ENCODE data around the gene CYP19A1. TPM values are rescaled to one million over a fixed set of nuclear protein-coding genes. Genes with fewer than 3 reads are reported as not detected.

Gene CYP19A1
- total and polyA plus RNA-seq, 4 donors = 0.03 to 124 (median 0.50) TPM; not detected in 1

DNA sequence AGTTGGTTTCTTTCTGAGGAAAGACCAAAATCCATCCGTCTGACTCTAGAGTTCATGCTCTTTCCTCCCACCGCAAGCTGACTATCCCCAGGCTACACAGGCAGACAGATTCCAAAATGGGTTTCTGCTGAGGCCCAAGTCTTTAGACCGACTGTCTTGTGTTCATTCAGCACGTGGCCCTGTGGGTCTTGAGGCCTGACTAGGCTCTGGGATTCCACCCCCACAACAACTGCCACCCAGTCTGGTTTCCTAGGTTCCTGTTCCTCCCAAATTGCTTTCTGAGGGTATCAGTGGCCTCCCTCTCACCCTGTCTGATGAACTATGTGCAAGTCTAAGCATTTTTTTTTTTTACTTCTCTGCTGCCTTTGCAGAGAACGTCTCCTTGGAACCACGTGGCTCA is 67.7 kb downstream of the CYP19A1 start:
- no peak overlapping the region for H3K9ac ChIP-seq (ENCODE audit: low read depth in 1 of 2, low read length in 2 of 2)
- H3K4me3 ChIP-seq (ENCODE audit: low read depth in 1 of 3, low read length in 3 of 3) = no peak overlapping the region
- DNase-seq (ENCODE audit: low spot score) = no peak
- H3K9me3 ChIP-seq (ENCODE audit: control insufficient read depth in 4 of 4, low read length in 3 of 4) = peaks cover 0 to 3% (median 0%) of the 10 kb centered on the region in 4 donors
- H3K27me3 ChIP-seq (ENCODE audit: control insufficient read depth in 4 of 4, insufficient read depth in 4 of 4, low read length in 3 of 4) = peaks cover 0 to 6% (median 5%) of the 10 kb centered on the region in 4 donors
- TF ChIP-seq RXRA (IDR thresholded peaks at IDR 0.05) (no peak), RAD21 (IDR thresholded peaks at IDR 0.05) (no peak), FOXA1 (IDR thresholded peaks at IDR 0.05) (no peak), YY1 (IDR thresholded peaks at IDR 0.05) (no peak), HNF4A (conservative IDR thresholded peaks at IDR 0.05) (no peak), NR2F2 (IDR thresholded peaks at IDR 0.05) (no peak), HNF4G (IDR thresholded peaks at IDR 0.05) (no peak), JUND (IDR thresholded peaks at IDR 0.05) (no peak), TAF1 (conservative IDR thresholded peaks at IDR 0.05) (no peak), FOXA2 (IDR thresholded peaks at IDR 0.05) (no peak), EGR1 (IDR thresholded peaks at IDR 0.05; ENCODE audit: low read depth in 2 of 2) (no peak), GABPA (IDR thresholded peaks at IDR 0.05 in 1 of 2, conservative IDR thresholded peaks at IDR 0.05 in 1 of 2) (no peak)
- TF ChIP-seq, protein P1, sequence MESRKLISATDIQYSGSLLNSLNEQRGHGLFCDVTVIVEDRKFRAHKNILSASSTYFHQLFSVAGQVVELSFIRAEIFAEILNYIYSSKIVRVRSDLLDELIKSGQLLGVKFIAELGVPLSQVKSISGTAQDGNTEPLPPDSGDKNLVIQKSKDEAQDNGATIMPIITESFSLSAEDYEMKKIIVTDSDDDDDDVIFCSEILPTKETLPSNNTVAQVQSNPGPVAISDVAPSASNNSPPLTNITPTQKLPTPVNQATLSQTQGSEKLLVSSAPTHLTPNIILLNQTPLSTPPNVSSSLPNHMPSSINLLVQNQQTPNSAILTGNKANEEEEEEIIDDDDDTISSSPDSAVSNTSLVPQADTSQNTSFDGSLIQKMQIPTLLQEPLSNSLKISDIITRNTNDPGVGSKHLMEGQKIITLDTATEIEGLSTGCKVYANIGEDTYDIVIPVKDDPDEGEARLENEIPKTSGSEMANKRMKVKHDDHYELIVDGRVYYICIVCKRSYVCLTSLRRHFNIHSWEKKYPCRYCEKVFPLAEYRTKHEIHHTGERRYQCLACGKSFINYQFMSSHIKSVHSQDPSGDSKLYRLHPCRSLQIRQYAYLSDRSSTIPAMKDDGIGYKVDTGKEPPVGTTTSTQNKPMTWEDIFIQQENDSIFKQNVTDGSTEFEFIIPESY (IDR thresholded peaks at IDR 0.05) = no peak
- TF ChIP-seq, protein P2, sequence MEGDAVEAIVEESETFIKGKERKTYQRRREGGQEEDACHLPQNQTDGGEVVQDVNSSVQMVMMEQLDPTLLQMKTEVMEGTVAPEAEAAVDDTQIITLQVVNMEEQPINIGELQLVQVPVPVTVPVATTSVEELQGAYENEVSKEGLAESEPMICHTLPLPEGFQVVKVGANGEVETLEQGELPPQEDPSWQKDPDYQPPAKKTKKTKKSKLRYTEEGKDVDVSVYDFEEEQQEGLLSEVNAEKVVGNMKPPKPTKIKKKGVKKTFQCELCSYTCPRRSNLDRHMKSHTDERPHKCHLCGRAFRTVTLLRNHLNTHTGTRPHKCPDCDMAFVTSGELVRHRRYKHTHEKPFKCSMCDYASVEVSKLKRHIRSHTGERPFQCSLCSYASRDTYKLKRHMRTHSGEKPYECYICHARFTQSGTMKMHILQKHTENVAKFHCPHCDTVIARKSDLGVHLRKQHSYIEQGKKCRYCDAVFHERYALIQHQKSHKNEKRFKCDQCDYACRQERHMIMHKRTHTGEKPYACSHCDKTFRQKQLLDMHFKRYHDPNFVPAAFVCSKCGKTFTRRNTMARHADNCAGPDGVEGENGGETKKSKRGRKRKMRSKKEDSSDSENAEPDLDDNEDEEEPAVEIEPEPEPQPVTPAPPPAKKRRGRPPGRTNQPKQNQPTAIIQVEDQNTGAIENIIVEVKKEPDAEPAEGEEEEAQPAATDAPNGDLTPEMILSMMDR (IDR thresholded peaks at IDR 0.05; ENCODE audit: low read depth, low read length, missing input control) = no peak
- TF ChIP-seq, protein P3, sequence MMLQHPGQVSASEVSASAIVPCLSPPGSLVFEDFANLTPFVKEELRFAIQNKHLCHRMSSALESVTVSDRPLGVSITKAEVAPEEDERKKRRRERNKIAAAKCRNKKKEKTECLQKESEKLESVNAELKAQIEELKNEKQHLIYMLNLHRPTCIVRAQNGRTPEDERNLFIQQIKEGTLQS (IDR thresholded peaks at IDR 0.05) = no peak
- TF ChIP-seq, protein P4, sequence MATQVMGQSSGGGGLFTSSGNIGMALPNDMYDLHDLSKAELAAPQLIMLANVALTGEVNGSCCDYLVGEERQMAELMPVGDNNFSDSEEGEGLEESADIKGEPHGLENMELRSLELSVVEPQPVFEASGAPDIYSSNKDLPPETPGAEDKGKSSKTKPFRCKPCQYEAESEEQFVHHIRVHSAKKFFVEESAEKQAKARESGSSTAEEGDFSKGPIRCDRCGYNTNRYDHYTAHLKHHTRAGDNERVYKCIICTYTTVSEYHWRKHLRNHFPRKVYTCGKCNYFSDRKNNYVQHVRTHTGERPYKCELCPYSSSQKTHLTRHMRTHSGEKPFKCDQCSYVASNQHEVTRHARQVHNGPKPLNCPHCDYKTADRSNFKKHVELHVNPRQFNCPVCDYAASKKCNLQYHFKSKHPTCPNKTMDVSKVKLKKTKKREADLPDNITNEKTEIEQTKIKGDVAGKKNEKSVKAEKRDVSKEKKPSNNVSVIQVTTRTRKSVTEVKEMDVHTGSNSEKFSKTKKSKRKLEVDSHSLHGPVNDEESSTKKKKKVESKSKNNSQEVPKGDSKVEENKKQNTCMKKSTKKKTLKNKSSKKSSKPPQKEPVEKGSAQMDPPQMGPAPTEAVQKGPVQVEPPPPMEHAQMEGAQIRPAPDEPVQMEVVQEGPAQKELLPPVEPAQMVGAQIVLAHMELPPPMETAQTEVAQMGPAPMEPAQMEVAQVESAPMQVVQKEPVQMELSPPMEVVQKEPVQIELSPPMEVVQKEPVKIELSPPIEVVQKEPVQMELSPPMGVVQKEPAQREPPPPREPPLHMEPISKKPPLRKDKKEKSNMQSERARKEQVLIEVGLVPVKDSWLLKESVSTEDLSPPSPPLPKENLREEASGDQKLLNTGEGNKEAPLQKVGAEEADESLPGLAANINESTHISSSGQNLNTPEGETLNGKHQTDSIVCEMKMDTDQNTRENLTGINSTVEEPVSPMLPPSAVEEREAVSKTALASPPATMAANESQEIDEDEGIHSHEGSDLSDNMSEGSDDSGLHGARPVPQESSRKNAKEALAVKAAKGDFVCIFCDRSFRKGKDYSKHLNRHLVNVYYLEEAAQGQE (IDR thresholded peaks at IDR 0.05) = no peak
- WGBS = 78% methylated on average over 6 of the region's 6 CpGs
- H3K4me1 ChIP-seq (ENCODE audit: control insufficient read depth in 4 of 4, insufficient read depth in 4 of 4, low read length in 3 of 4) = peaks cover 3 to 14% (median 10%) of the 10 kb centered on the region in 4 donors
- H3K36me3 ChIP-seq (ENCODE audit: control insufficient read depth in 4 of 4, insufficient read depth in 3 of 4, low read depth in 1 of 4, low read length in 3 of 4) = no peaks in the 10 kb centered on the region
- no peak overlapping the region for H3K27ac ChIP-seq (ENCODE audit: low read depth in 1 of 2, low read length in 2 of 2)

GRCh38 chr15:51269496-51269895 is 68.9 kb downstream of the CYP19A1 start:
- 67% methylated on average over 2 of the region's 2 CpGs for WGBS
- Histone ChIP-seq H3K9ac (ENCODE audit: low read depth in 1 of 2, low read length in 2 of 2) (no peak overlapping the region), H3K36me3 (ENCODE audit: control insufficient read depth in 4 of 4, insufficient read depth in 3 of 4, low read depth in 1 of 4, low read length in 3 of 4) (no peaks in the 10 kb centered on the region), H3K4me3 (ENCODE audit: low read depth in 1 of 3, low read length in 3 of 3) (no peak overlapping the region), H3K4me1 (ENCODE audit: control insufficient read depth in 4 of 4, insufficient read depth in 4 of 4, low read length in 3 of 4) (peaks cover 3 to 14% (median 10%) of the 10 kb centered on the region in 4 donors), H3K9me3 (ENCODE audit: control insufficient read depth in 4 of 4, low read length in 3 of 4) (peaks cover 0 to 3% (median 0%) of the 10 kb centered on the region in 4 donors), H3K27me3 (ENCODE audit: control insufficient read depth in 4 of 4, insufficient read depth in 4 of 4, low read length in 3 of 4) (peaks cover 0 to 10% (median 3%) of the 10 kb centered on the region in 4 donors), H3K27ac (ENCODE audit: low read depth in 1 of 2, low read length in 2 of 2) (no peak overlapping the region)
- DNase-seq (ENCODE audit: low spot score) = no peak
- TF ChIP-seq SP1 (IDR thresholded peaks at IDR 0.05) (no peak), JUND (IDR thresholded peaks at IDR 0.05) (no peak), HNF4A (conservative IDR thresholded peaks at IDR 0.05) (no peak), NR2F2 (IDR thresholded peaks at IDR 0.05) (no peak), RXRA (IDR thresholded peaks at IDR 0.05) (no peak), FOXA2 (IDR thresholded peaks at IDR 0.05) (no peak), EGR1 (IDR thresholded peaks at IDR 0.05; ENCODE audit: low read depth in 2 of 2) (no peak)
- TF ChIP-seq, protein P3 (IDR thresholded peaks at IDR 0.05) = no peak
- TF ChIP-seq, protein P1 (IDR thresholded peaks at IDR 0.05) = no peak
- TF ChIP-seq, protein P5, sequence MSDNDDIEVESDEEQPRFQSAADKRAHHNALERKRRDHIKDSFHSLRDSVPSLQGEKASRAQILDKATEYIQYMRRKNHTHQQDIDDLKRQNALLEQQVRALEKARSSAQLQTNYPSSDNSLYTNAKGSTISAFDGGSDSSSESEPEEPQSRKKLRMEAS (IDR thresholded peaks at IDR 0.05) = no peak
